Trophoblast cell (in vitro differentiated cells and primary cell): Measurements from ENCODE around the gene RNF182.
"Not testable (repeated sequence)": the region's sequence is repeated elsewhere in the genome, so short reads cannot be mapped to it uniquely, and the experiment has no call there.

ENCODE experiments used
- DNase-seq, 2 donors: peaks; one replicate each; pipeline ENCODE4 v3.0.0-alpha.2; 2016
- H2AFZ ChIP-seq: 2 replicates; pipeline ENCODE4 v1.6.1; 2013; ENCODE audit warnings: low read length, moderate library complexity, mild to moderate bottlenecking; ENCODE audit not compliant: insufficient read depth, poor library complexity
- H2AK5ac ChIP-seq: 2 replicates; pipeline ENCODE4 v1.6.1; 2013; ENCODE audit warnings: mild to moderate bottlenecking, low read length
- H2BK120ac ChIP-seq: 2 replicates; pipeline ENCODE4 v1.6.1; 2013; ENCODE audit warnings: low read length, mild to moderate bottlenecking, moderate library complexity; ENCODE audit not compliant: insufficient read depth, poor library complexity
- H2BK12ac ChIP-seq: 2 replicates; pipeline ENCODE4 v1.6.1; 2013; ENCODE audit warnings: mild to moderate bottlenecking, low read length, moderate library complexity
- H2BK5ac ChIP-seq: 2 replicates; pipeline ENCODE4 v1.6.1; 2013; ENCODE audit warnings: low read length, low read depth, moderate library complexity, mild to moderate bottlenecking; ENCODE audit not compliant: poor library complexity
- H3K14ac ChIP-seq: 2 replicates; pipeline ENCODE4 v1.6.1; 2013; ENCODE audit warnings: mild to moderate bottlenecking, low read length
- H3K18ac ChIP-seq: 2 replicates; pipeline ENCODE4 v1.6.1; 2013; ENCODE audit warnings: mild to moderate bottlenecking, low read length
- H3K23ac ChIP-seq: 2 replicates; pipeline ENCODE4 v1.6.1; 2013; ENCODE audit warnings: low read length
- H3K27ac ChIP-seq: 2 replicates; pipeline ENCODE4 v1.5.1; 2013; ENCODE audit warnings: low read depth, mild to moderate bottlenecking, inconsistent platforms, low read length, moderate library complexity
- H3K27me3 ChIP-seq: 2 replicates; pipeline ENCODE4 v1.6.1; 2013; ENCODE audit warnings: inconsistent platforms, mild to moderate bottlenecking, low read length, moderate library complexity; ENCODE audit not compliant: insufficient read depth
- H3K36me3 ChIP-seq, 2 experiments: 1 replicate in 1 of 2; 2 replicates in 1 of 2; pipeline ENCODE4 v1.6.1; 2013; ENCODE audit warnings: low read length in 2 of 2, mild to moderate bottlenecking in 2 of 2, moderate library complexity in 1 of 2; ENCODE audit not compliant: insufficient read depth in 2 of 2, control insufficient read depth in 1 of 2
- H3K4ac ChIP-seq: 2 replicates; pipeline ENCODE4 v1.6.1; 2013; ENCODE audit warnings: low read depth, mild to moderate bottlenecking, low read length, moderate library complexity
- H3K4me1 ChIP-seq, 2 experiments: 1 replicate in 1 of 2; 2 replicates in 1 of 2; pipeline ENCODE4 v1.6.1; 2013; ENCODE audit warnings: low read length in 2 of 2, mild to moderate bottlenecking in 2 of 2, moderate library complexity in 1 of 2; ENCODE audit not compliant: insufficient read depth in 2 of 2, control insufficient read depth in 1 of 2
- H3K4me2 ChIP-seq: 2 replicates; pipeline ENCODE4 v1.6.1; 2013; ENCODE audit warnings: inconsistent platforms, mild to moderate bottlenecking, low read length, moderate library complexity
- H3K4me3 ChIP-seq: 2 replicates; pipeline ENCODE4 v1.5.1; 2013; ENCODE audit warnings: mild to moderate bottlenecking, low read depth, low read length, inconsistent platforms
- H3K79me1 ChIP-seq: one replicate; pipeline ENCODE4 v1.6.1; 2013; ENCODE audit warnings: low read length
- H3K79me2 ChIP-seq: 2 replicates; pipeline ENCODE4 v1.6.1; 2013; ENCODE audit warnings: low read length, mild to moderate bottlenecking; ENCODE audit not compliant: control insufficient read depth, insufficient read depth, poor library complexity
- H3K9ac ChIP-seq: 2 replicates; pipeline ENCODE4 v1.6.1; 2013; ENCODE audit warnings: mild to moderate bottlenecking, low read length
- H3K9me3 ChIP-seq: 2 replicates; pipeline ENCODE4 v1.6.1; 2013; ENCODE audit warnings: low read depth, mild to moderate bottlenecking, control low read depth, inconsistent platforms, low read length; ENCODE audit not compliant: insufficient read depth
- H4K12ac ChIP-seq: 2 replicates; pipeline ENCODE4 v1.6.1; 2013; ENCODE audit warnings: low read depth, mild to moderate bottlenecking, low read length, moderate library complexity
- H4K8ac ChIP-seq: 2 replicates; pipeline ENCODE4 v1.6.1; 2013; ENCODE audit warnings: low read depth, mild to moderate bottlenecking, low read length, moderate library complexity
- H4K91ac ChIP-seq: one replicate; pipeline ENCODE4 v1.6.1; 2013; ENCODE audit warnings: low read depth, mild to moderate bottlenecking, low read length, moderate library complexity
- WGBS: extraction: QIAGEN DNeasy Blood & Tissue Kit; methylation state at CpG from one replicate; pipeline ENCODE4 v1.1.7; 2013; ENCODE audit warnings: missing lambda C conversion rate; ENCODE audit not compliant: insufficient read length, insufficient coverage; ENCODE audit errors: extremely low coverage; 5-methylcytosine and 5-hydroxymethylcytosine counted together

RNF182 gene

GRCh38 chr6:14018559-14018958, 93.8 kb downstream of the RNF182 start:
- not testable (repeated sequence) for H2BK5ac ChIP-seq, H3K23ac ChIP-seq, H3K27me3 ChIP-seq, H3K79me2 ChIP-seq, H3K79me1 ChIP-seq, H4K12ac ChIP-seq, DNase-seq, H3K4ac ChIP-seq, H2AK5ac ChIP-seq, H2AFZ ChIP-seq, H4K91ac ChIP-seq, H3K4me2 ChIP-seq, H3K4me3 ChIP-seq, H3K4me1 ChIP-seq, H3K27ac ChIP-seq, H3K36me3 ChIP-seq, H2BK120ac ChIP-seq, H2BK12ac ChIP-seq, H3K9me3 ChIP-seq, H4K8ac ChIP-seq, H3K18ac ChIP-seq, H3K14ac ChIP-seq, H3K9ac ChIP-seq
- no CpG with 5 or more reads among the region's 6 CpGs for WGBS

GRCh38 chr6:14020551-14020950, 95.8 kb downstream of the RNF182 start:
- H4K12ac ChIP-seq: no peak overlapping the region
- peaks cover 4% of the 10 kb centered on the region for H3K9me3 ChIP-seq
- H3K4me3 ChIP-seq: no peak overlapping the region

DNA sequence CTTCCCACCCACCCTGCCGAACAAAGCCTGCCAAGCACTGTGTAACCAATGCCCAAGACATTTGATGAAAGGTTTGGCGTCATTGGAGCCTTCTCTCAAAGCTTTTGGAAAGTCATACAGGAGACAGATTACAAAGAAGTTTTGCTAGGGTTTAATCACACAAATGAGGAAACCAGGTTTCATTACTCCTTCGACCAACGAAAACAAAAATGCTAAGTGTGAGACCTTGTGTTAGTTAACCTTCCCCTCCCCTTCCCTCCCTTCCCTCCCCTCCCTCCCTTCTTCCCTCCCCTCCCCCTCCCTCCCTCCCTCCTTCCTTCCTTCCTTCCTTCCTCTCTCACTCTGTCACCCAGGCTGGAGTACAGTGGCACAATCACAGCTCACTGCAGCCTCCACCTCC, 96.7 kb downstream of the RNF182 start:
- no CpG with 5 or more reads among the region's 4 CpGs for WGBS
- H2BK120ac ChIP-seq: no peak overlapping the region
- no peak overlapping the region for H2AK5ac ChIP-seq
- no peak overlapping the region for H3K4me2 ChIP-seq
- H3K79me1 ChIP-seq: no peaks in the 10 kb centered on the region
- no peak overlapping the region for H3K14ac ChIP-seq
- no peak overlapping the region for H3K4ac ChIP-seq
- H3K9me3 ChIP-seq: peaks cover 4% of the 10 kb centered on the region
- no peak overlapping the region for H3K18ac ChIP-seq
- H2AFZ ChIP-seq: no peak overlapping the region
- no peaks in the 10 kb centered on the region for H3K36me3 ChIP-seq
- H3K4me3 ChIP-seq: no peak overlapping the region
- H3K9ac ChIP-seq: no peak overlapping the region
- no peaks in the 10 kb centered on the region for H3K27me3 ChIP-seq
- H2BK5ac ChIP-seq: no peak overlapping the region
- H3K79me2 ChIP-seq: no peaks in the 10 kb centered on the region
- no peak overlapping the region for H3K23ac ChIP-seq
- peaks cover 0 to 2% of the 10 kb centered on the region in 2 experiments for H3K4me1 ChIP-seq
- H2BK12ac ChIP-seq: no peak overlapping the region
- H4K91ac ChIP-seq: no peak overlapping the region
- no peak overlapping the region for H4K8ac ChIP-seq
- no peak overlapping the region for H3K27ac ChIP-seq
- no peak overlapping the region for H4K12ac ChIP-seq
- no peak for DNase-seq

More at GRCh38 chr6:14020551-14020950, 95.8 kb downstream of the RNF182 start:
- Histone ChIP-seq H3K4me2 (no peak overlapping the region), H3K18ac (no peak overlapping the region), H2BK120ac (no peak overlapping the region), H2AFZ (no peak overlapping the region), H3K27ac (no peak overlapping the region), H3K14ac (no peak overlapping the region), H3K9ac (no peak overlapping the region), H2BK5ac (no peak overlapping the region), H3K4ac (no peak overlapping the region), H2AK5ac (no peak overlapping the region), H3K27me3 (no peaks in the 10 kb centered on the region), H3K79me1 (no peaks in the 10 kb centered on the region), H3K79me2 (no peaks in the 10 kb centered on the region), H3K36me3 (no peaks in the 10 kb centered on the region), H3K23ac (no peak overlapping the region), H3K4me1 (peaks cover 0 to 2% of the 10 kb centered on the region in 2 experiments), H4K8ac (no peak overlapping the region), H2BK12ac (no peak overlapping the region), H4K91ac (no peak overlapping the region)
- no peak for DNase-seq
- no CpG with 5 or more reads among the region's 2 CpGs for WGBS

DNA sequence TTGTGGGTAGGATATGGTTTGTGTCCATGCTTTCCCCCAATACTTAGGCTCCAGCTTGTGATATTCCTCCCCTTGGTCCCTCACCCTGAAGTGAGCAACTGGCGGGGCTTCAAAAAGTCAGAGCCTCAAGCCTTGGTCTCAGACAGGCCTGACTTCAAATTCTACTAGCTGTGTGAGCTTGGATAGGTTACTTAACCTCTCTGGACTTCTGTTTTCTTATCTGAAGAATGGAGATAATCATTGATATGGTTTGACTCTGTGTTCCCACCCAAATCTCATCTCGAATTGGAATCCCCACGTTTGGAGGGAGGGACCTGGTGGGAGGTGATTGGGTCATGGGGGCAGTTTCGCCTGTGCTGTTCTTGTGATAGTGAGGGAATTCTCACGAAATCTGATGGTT, 97.9 kb downstream of the RNF182 start:
- no peak overlapping the region for H4K91ac ChIP-seq
- H3K14ac ChIP-seq: no peak overlapping the region
- no peak overlapping the region for H3K9ac ChIP-seq

More for the DNA sequence above, 97.9 kb downstream of the RNF182 start:
- H3K36me3 ChIP-seq: no peaks in the 10 kb centered on the region
- H3K23ac ChIP-seq: no peak overlapping the region
- H3K4me1 ChIP-seq: peaks cover 0 to 1% of the 10 kb centered on the region in 2 experiments
- H2BK12ac ChIP-seq: no peak overlapping the region
- H3K27ac ChIP-seq: no peak overlapping the region
- H2AFZ ChIP-seq: no peak overlapping the region
- no peak overlapping the region for H4K8ac ChIP-seq
- no peak for DNase-seq
- H3K4me2 ChIP-seq: no peak overlapping the region
- H3K79me2 ChIP-seq: no peaks in the 10 kb centered on the region
- no peaks in the 10 kb centered on the region for H3K79me1 ChIP-seq
- WGBS: no CpG with 5 or more reads among the region's 5 CpGs
- H3K18ac ChIP-seq: no peak overlapping the region
- no peak overlapping the region for H2BK120ac ChIP-seq
- H2AK5ac ChIP-seq: no peak overlapping the region
- H3K4ac ChIP-seq: no peak overlapping the region
- no peaks in the 10 kb centered on the region for H3K27me3 ChIP-seq
- H2BK5ac ChIP-seq: no peak overlapping the region
- H3K4me3 ChIP-seq: no peak overlapping the region
- H4K12ac ChIP-seq: no peak overlapping the region
- H3K9me3 ChIP-seq: peaks cover 4% of the 10 kb centered on the region
